Measurements from ENCODE around the gene TNIP3.

Gene TNIP3

DNA sequence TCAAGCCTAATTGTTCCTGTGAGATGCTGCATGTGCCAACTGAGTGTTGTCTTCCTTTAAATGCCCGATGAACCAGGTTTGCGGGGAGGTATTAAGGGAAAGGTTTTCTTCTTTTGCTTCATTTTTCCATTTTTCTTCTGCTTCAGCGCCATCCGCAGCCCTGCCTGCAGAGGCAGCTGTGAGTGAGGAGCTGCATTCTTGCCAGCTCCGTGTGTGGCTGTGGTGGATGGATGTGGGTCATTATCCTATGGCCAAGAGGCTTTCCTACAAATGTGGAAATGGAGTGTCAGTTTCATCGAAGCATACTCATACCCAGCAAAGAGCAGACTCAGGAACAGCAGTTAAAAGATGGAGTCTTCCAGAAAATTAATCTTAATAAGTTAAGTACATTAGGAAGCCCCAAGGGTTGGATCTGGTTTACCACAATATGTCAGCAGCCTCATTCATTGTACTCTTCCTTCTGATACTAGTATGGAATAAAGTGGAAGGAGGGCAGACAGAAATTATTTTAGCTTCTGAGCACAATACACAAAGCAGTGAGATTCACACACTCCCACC, 37.6 kb downstream of the TNIP3 start:
- TF ChIP-seq TAF1 (IDR thresholded peaks at IDR 0.05; ENCODE audit: borderline replicate concordance, insufficient read depth, low read length) (no peak), POLR2AphosphoS5 (IDR thresholded peaks at IDR 0.05; ENCODE audit: low read depth, low read length) (no peak), SIN3A (IDR thresholded peaks at IDR 0.05; ENCODE audit: borderline replicate concordance, insufficient read depth, low read length) (no peak), FOXP2 (optimal IDR thresholded peaks at IDR 0.05; ENCODE audit: borderline replicate concordance, extremely low read depth, extremely low read length, insufficient read depth) (no peak)
- TF ChIP-seq, protein P1, sequence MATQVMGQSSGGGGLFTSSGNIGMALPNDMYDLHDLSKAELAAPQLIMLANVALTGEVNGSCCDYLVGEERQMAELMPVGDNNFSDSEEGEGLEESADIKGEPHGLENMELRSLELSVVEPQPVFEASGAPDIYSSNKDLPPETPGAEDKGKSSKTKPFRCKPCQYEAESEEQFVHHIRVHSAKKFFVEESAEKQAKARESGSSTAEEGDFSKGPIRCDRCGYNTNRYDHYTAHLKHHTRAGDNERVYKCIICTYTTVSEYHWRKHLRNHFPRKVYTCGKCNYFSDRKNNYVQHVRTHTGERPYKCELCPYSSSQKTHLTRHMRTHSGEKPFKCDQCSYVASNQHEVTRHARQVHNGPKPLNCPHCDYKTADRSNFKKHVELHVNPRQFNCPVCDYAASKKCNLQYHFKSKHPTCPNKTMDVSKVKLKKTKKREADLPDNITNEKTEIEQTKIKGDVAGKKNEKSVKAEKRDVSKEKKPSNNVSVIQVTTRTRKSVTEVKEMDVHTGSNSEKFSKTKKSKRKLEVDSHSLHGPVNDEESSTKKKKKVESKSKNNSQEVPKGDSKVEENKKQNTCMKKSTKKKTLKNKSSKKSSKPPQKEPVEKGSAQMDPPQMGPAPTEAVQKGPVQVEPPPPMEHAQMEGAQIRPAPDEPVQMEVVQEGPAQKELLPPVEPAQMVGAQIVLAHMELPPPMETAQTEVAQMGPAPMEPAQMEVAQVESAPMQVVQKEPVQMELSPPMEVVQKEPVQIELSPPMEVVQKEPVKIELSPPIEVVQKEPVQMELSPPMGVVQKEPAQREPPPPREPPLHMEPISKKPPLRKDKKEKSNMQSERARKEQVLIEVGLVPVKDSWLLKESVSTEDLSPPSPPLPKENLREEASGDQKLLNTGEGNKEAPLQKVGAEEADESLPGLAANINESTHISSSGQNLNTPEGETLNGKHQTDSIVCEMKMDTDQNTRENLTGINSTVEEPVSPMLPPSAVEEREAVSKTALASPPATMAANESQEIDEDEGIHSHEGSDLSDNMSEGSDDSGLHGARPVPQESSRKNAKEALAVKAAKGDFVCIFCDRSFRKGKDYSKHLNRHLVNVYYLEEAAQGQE (IDR thresholded peaks at IDR 0.05; ENCODE audit: insufficient read depth in 1 of 2, low read depth in 2 of 2, low read length in 2 of 2): no peak

- TF ChIP-seq POLR2AphosphoS5 (IDR thresholded peaks at IDR 0.05; ENCODE audit: low read depth, low read length): no peak
- TF ChIP-seq SIN3A (IDR thresholded peaks at IDR 0.05; ENCODE audit: borderline replicate concordance, insufficient read depth, low read length): no peak
- TF ChIP-seq TAF1 (IDR thresholded peaks at IDR 0.05; ENCODE audit: borderline replicate concordance, insufficient read depth, low read length): no peak
- TF ChIP-seq, protein P1 (IDR thresholded peaks at IDR 0.05; ENCODE audit: insufficient read depth in 1 of 2, low read depth in 2 of 2, low read length in 2 of 2): no peak
- TF ChIP-seq FOXP2 (optimal IDR thresholded peaks at IDR 0.05; ENCODE audit: borderline replicate concordance, extremely low read depth, extremely low read length, insufficient read depth): no peak
These were observed 38.6 kb downstream of the TNIP3 start for GRCh38 chr4:121125498-121125885.

DNA sequence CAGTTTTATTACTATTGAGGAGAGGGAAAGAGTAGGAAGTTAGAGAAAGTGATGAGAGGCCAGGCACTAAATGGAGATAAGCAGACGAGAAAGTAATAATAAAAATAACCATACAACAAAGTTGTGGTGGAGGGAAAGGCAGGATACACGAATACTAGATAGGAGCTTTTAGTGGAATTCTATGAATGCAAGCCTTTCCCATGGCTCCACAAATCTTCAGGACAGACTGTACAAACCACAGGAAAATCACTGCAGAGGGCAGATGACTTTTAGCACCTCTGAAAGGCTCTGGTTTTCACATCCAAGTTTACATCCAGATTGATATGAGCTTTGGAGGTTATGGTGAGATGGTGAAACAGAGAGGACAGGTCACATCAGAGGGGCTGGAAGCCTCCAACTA, 41.5 kb downstream of the TNIP3 start:
- TF ChIP-seq SIN3A (IDR thresholded peaks at IDR 0.05; ENCODE audit: borderline replicate concordance, insufficient read depth, low read length): no peak
- no peak for TF ChIP-seq FOXP2 (optimal IDR thresholded peaks at IDR 0.05; ENCODE audit: borderline replicate concordance, extremely low read depth, extremely low read length, insufficient read depth)
- no peak for TF ChIP-seq POLR2AphosphoS5 (IDR thresholded peaks at IDR 0.05; ENCODE audit: low read depth, low read length)
- no peak for TF ChIP-seq TAF1 (IDR thresholded peaks at IDR 0.05; ENCODE audit: borderline replicate concordance, insufficient read depth, low read length)
- TF ChIP-seq, protein P1 (IDR thresholded peaks at IDR 0.05; ENCODE audit: insufficient read depth in 1 of 2, low read depth in 2 of 2, low read length in 2 of 2): no peak

DNA sequence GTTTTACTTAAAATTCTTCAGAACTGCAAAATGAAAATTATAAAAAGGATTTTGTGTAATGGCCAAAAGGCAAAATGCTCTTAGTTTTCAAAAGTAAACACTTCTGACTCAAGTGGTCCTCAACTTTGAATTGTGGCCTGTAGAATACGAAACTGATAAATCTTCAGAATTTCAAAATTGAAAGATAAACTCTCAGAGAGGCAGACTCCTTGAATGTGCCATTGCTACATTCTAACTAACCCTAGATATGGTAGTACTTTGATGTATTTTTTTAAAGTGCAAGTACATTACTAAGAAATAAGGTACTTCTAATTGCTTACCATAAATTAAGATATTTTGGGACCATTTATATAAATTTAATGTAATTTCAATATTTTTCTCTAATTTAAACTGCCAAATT, 44.4 kb downstream of the TNIP3 start:
- TF ChIP-seq TAF1 (IDR thresholded peaks at IDR 0.05; ENCODE audit: borderline replicate concordance, insufficient read depth, low read length) (no peak), FOXP2 (optimal IDR thresholded peaks at IDR 0.05; ENCODE audit: borderline replicate concordance, extremely low read depth, extremely low read length, insufficient read depth) (no peak), POLR2AphosphoS5 (IDR thresholded peaks at IDR 0.05; ENCODE audit: low read depth, low read length) (no peak), SIN3A (IDR thresholded peaks at IDR 0.05; ENCODE audit: borderline replicate concordance, insufficient read depth, low read length) (no peak)
- TF ChIP-seq, protein P1 (IDR thresholded peaks at IDR 0.05; ENCODE audit: insufficient read depth in 1 of 2, low read depth in 2 of 2, low read length in 2 of 2): no peak

All from PFSK-1 (cell line).